A673 (cell line): Measurements from ENCODE around the gene LIPK. TPM values are rescaled to one million over a fixed set of nuclear protein-coding genes. Genes with fewer than 3 reads are reported as not detected.

ENCODE experiments used
- BruUV-seq: library from RNA; stranded (reverse); fragments of 400-500 nt; replicated peaks from 2 replicates; lab custom pipeline; 2021; lab: Mats Ljungman, UMichigan
- CTCF ChIA-PET: fragments of 300-600 bp; sonication (Branson Sonifier 250); formaldehyde crosslinking; loops from one replicate; lab custom pipeline; 2022; ENCODE audit warnings: antibody characterized with exemption; lab: Charles Lee
- POLR2A ChIA-PET: fragments of 300-600 bp; sonication (Branson Sonifier 250); formaldehyde crosslinking; loops from one replicate; lab custom pipeline; 2022; ENCODE audit warnings: antibody characterized with exemption; ENCODE audit not compliant: low non-redundant PET; lab: Charles Lee
- DNase-seq: peaks from one replicate; pipeline ENCODE4 v3.0.0-alpha.2; 2015; ENCODE audit warnings: low spot score
- H3K27ac ChIP-seq: fragments of 200-600 bp; sonication (generic); 2 replicates; pipeline ENCODE4 v1.5.1; 2016; ENCODE audit warnings: mixed run types, low read depth, mild to moderate bottlenecking, mixed read lengths, antibody characterized with exemption, low read length; ENCODE audit not compliant: poor library complexity, severe bottlenecking
- H3K27me3 ChIP-seq: fragments of 200-600 bp; sonication (generic); replicated peaks from 2 replicates; pipeline ENCODE4 v1.6.1; 2017; ENCODE audit warnings: mixed run types, low read depth, mild to moderate bottlenecking, mixed read lengths, antibody characterized with exemption, low read length; ENCODE audit not compliant: insufficient read depth, poor library complexity
- H3K36me3 ChIP-seq: fragments of 200-600 bp; sonication (generic); 2 replicates; pipeline ENCODE4 v1.6.1; 2016; ENCODE audit warnings: mixed run types, mild to moderate bottlenecking, mixed read lengths, antibody characterized with exemption, low read length; ENCODE audit not compliant: insufficient read depth, poor library complexity, severe bottlenecking
- H3K4me1 ChIP-seq: fragments of 200-600 bp; sonication (generic); 2 replicates; pipeline ENCODE4 v1.6.1; 2017; ENCODE audit warnings: mixed run types, mild to moderate bottlenecking, mixed read lengths, antibody characterized with exemption, low read length; ENCODE audit not compliant: insufficient read depth, poor library complexity, severe bottlenecking
- H3K4me3 ChIP-seq: fragments of 200-600 bp; sonication (generic); 2 replicates; pipeline ENCODE4 v1.5.1; 2016; ENCODE audit warnings: low read depth, mixed run types, mild to moderate bottlenecking, mixed read lengths, low read length; ENCODE audit not compliant: poor library complexity, severe bottlenecking
- H3K9me3 ChIP-seq: fragments of 200-600 bp; sonication (generic); 2 replicates; pipeline ENCODE4 v1.6.1; 2016; ENCODE audit warnings: mixed run types, low read depth, mild to moderate bottlenecking, mixed read lengths, antibody characterized with exemption, low read length; ENCODE audit not compliant: poor library complexity, severe bottlenecking
- CTCF ChIP-seq: fragments of 300-800, 200-600 bp; sonication (generic); conservative IDR thresholded peaks from 2 replicates; pipeline ENCODE4 v1.5.1; 2017; ENCODE audit warnings: low read depth, mild to moderate bottlenecking, antibody characterized with exemption, low read length, moderate library complexity, mixed read lengths
- EZH2 ChIP-seq: fragments of 200-600 bp; sonication (generic); IDR thresholded peaks from 2 replicates; pipeline ENCODE4 v1.6.1; 2017; ENCODE audit warnings: borderline replicate concordance, low read depth, mild to moderate bottlenecking, mixed read lengths, antibody characterized with exemption, low read length; ENCODE audit not compliant: poor library complexity, severe bottlenecking
- intact Hi-C: fragments of 100-400 bp; cut with micrococcal nuclease; formaldehyde crosslinking; loops from one replicate; pipeline ENCODE4 v1.10.0; 2022; ENCODE audit not compliant: unreplicated experiment
- total RNA-seq: library from RNA; stranded (reverse); gene quantifications from 2 replicates; pipeline ENCODE4 v1.2.3, GENCODE V29; 2021

Gene LIPK
- total RNA-seq, 1 experiment from 2014 or later: not detected

GRCh38 chr10:88762906-88763305 is 56.9 kb downstream of the LIPK start:
- no peak overlapping the region for H3K4me3 ChIP-seq
- TF ChIP-seq CTCF (no peak), EZH2 (no peak)
- H3K36me3 ChIP-seq: no peaks in the 10 kb centered on the region
- intact Hi-C loops: no loop called here
- no peak for DNase-seq
- H3K27ac ChIP-seq: no peak overlapping the region
- BruUV-seq: no TSS peak
- ChIA-PET POLR2A (no interaction called here), CTCF (no interaction called here)
- H3K9me3 ChIP-seq: no peaks in the 10 kb centered on the region
- H3K4me1 ChIP-seq: no peaks in the 10 kb centered on the region
- no peaks in the 10 kb centered on the region for H3K27me3 ChIP-seq

- BruUV-seq: no TSS peak
- Histone ChIP-seq H3K27ac (no peak overlapping the region), H3K9me3 (no peaks in the 10 kb centered on the region), H3K4me3 (no peak overlapping the region), H3K27me3 (no peaks in the 10 kb centered on the region), H3K36me3 (no peaks in the 10 kb centered on the region), H3K4me1 (no peaks in the 10 kb centered on the region)
- POLR2A ChIA-PET: no interaction called here
- intact Hi-C loops: no loop called here
- CTCF ChIA-PET: no interaction called here
- DNase-seq: no peak
- no peak for TF ChIP-seq CTCF
- TF ChIP-seq EZH2: no peak
Observed at GRCh38 chr10:88763441-88763840, 57.4 kb downstream of the LIPK start.

GRCh38 chr10:88764110-88764509 is 58.1 kb downstream of the LIPK start:
- no peak overlapping the region for H3K27ac ChIP-seq
- CTCF ChIA-PET: no interaction called here
- no TSS peak for BruUV-seq
- intact Hi-C loops: no loop called here
- no peak overlapping the region for H3K4me3 ChIP-seq
- H3K36me3 ChIP-seq: no peaks in the 10 kb centered on the region
- POLR2A ChIA-PET: no interaction called here
- no peaks in the 10 kb centered on the region for H3K9me3 ChIP-seq
- H3K27me3 ChIP-seq: no peaks in the 10 kb centered on the region
- DNase-seq: no peak
- no peaks in the 10 kb centered on the region for H3K4me1 ChIP-seq
- no peak for TF ChIP-seq CTCF
- TF ChIP-seq EZH2: no peak
